Keratinocyte (primary cell): ENCODE results near the gene APOE. TPM values are rescaled to one million over a fixed set of nuclear protein-coding genes. Genes with fewer than 3 reads are reported as not detected.

Experiments used
- DNase-seq: peaks from one replicate; pipeline ENCODE4 v3.0.0-alpha.2; 2011; ENCODE audit warnings: low read depth, missing footprints, low spot score
- FAIRE-seq: peaks from 2 replicates; lab custom pipeline; 2011; peaks lifted over from hg19 to GRCh38; lab: Jason Lieb, UNC
- H2AFZ ChIP-seq: 2 replicates; pipeline ENCODE4 v1.6.0; 2012; ENCODE audit warnings: low read length, control low read depth, inconsistent platforms; ENCODE audit not compliant: control insufficient read depth
- H3K27ac ChIP-seq: 2 replicates; pipeline ENCODE4 v1.5.1; 2011; ENCODE audit warnings: low read length; ENCODE audit not compliant: control insufficient read depth, insufficient read depth
- H3K27me3 ChIP-seq: 3 replicates; pipeline ENCODE4 v1.6.0; 2011; ENCODE audit warnings: low read length; ENCODE audit not compliant: control insufficient read depth, insufficient read depth; ENCODE audit errors: extremely low read depth
- H3K36me3 ChIP-seq, 2 experiments: 2 replicates in 1 of 2; 3 replicates in 1 of 2; pipeline ENCODE4 v1.5.1; 2011; ENCODE audit warnings: low read length in 2 of 2, mild to moderate bottlenecking in 1 of 2; ENCODE audit not compliant: control insufficient read depth in 2 of 2, insufficient read depth in 2 of 2; ENCODE audit errors: extremely low read depth in 1 of 2
- H3K4me1 ChIP-seq: 3 replicates; pipeline ENCODE4 v1.5.1; 2011; ENCODE audit warnings: low read length; ENCODE audit not compliant: control insufficient read depth, insufficient read depth; ENCODE audit errors: extremely low read depth
- H3K4me2 ChIP-seq: 3 replicates; pipeline ENCODE4 v1.6.0; 2011; ENCODE audit warnings: low read depth, low read length; ENCODE audit not compliant: control insufficient read depth, insufficient read depth; ENCODE audit errors: extremely low read depth
- H3K4me3 ChIP-seq, 3 experiments: fragments of 200-600 bp in 1 of 3; sonication (generic) in 1 of 3; 2 replicates in 2 of 3; 3 replicates in 1 of 3; pipeline ENCODE4 v1.5.1; 2011 to 2016; ENCODE audit warnings: low read length in 3 of 3, mild to moderate bottlenecking in 3 of 3, control low read depth in 2 of 3, inconsistent platforms in 1 of 3, low read depth in 1 of 3, mixed read lengths in 1 of 3, mixed run types in 1 of 3, moderate library complexity in 1 of 3; ENCODE audit not compliant: control insufficient read depth in 2 of 3, insufficient read depth in 2 of 3; ENCODE audit errors: extremely low read depth in 1 of 3
- H3K79me2 ChIP-seq: 2 replicates; pipeline ENCODE4 v1.6.0; 2012; ENCODE audit warnings: low read length; ENCODE audit not compliant: control insufficient read depth, insufficient read depth
- H3K9ac ChIP-seq: 3 replicates; pipeline ENCODE4 v1.6.0; 2011; ENCODE audit warnings: low read length; ENCODE audit not compliant: control insufficient read depth, insufficient read depth; ENCODE audit errors: extremely low read depth
- H3K9me1 ChIP-seq: 3 replicates; pipeline ENCODE4 v1.6.0; 2011; ENCODE audit warnings: low read length; ENCODE audit not compliant: control insufficient read depth, insufficient read depth; ENCODE audit errors: extremely low read depth
- H3K9me3 ChIP-seq: 2 replicates; pipeline ENCODE4 v1.5.1; 2012; ENCODE audit warnings: low read depth, low read length; ENCODE audit not compliant: control insufficient read depth
- H4K20me1 ChIP-seq: 3 replicates; pipeline ENCODE4 v1.6.0; 2011; ENCODE audit warnings: low read length; ENCODE audit not compliant: control insufficient read depth, insufficient read depth; ENCODE audit errors: extremely low read depth
- CTCF ChIP-seq, 3 experiments: IDR thresholded peaks in 1 of 3; conservative IDR thresholded peaks in 1 of 3; optimal IDR thresholded peaks in 1 of 3; 2 replicates in 2 of 3; 3 replicates in 1 of 3; pipeline versions ENCODE3 to v1.5.1; 2011; ENCODE audit warnings: low read length in 3 of 3, mild to moderate bottlenecking in 3 of 3, moderate library complexity in 2 of 3, control low read depth in 1 of 3, inconsistent platforms in 1 of 3; ENCODE audit not compliant: insufficient read depth in 2 of 3; ENCODE audit errors: extremely low read depth in 1 of 3
- EZH2 ChIP-seq: IDR thresholded peaks from one replicate; pipeline ENCODE4 v1.6.1; 2012; ENCODE audit warnings: inconsistent platforms, mild to moderate bottlenecking, low read length, moderate library complexity
- dilution Hi-C: fragments of 300-500 bp; cut with MboI; formaldehyde crosslinking; loops from one replicate; pipeline ENCODE4 v1.7.0; 2020; ENCODE audit warnings: low sequenced_read_pairs; ENCODE audit not compliant: extremely low pct_ligation_motif_present
- polyA plus RNA-seq, 5 experiments: library from polyadenylated mRNA; depleted of rRNA in 3 of 5; stranded (reverse) in 3 of 5; stranded (forward) in 1 of 5; unstranded in 1 of 5; fragments of >200 nt; gene quantifications; 1 replicate in 1 of 5; 2 replicates in 3 of 5; 3 replicates in 1 of 5; pipeline versions ENCODE4 v1.2.1 to v1.2.3, GENCODE V29; 2011 to 2012; ENCODE audit warnings: missing spikeins in 2 of 5, low read depth in 1 of 5, low replicate concordance in 1 of 5

APOE gene
- polyA plus RNA-seq, 1 donor (not counting 4 experiments of a cell fraction or from before 2014, with no cell fraction given): 30.2 TPM

DNA sequence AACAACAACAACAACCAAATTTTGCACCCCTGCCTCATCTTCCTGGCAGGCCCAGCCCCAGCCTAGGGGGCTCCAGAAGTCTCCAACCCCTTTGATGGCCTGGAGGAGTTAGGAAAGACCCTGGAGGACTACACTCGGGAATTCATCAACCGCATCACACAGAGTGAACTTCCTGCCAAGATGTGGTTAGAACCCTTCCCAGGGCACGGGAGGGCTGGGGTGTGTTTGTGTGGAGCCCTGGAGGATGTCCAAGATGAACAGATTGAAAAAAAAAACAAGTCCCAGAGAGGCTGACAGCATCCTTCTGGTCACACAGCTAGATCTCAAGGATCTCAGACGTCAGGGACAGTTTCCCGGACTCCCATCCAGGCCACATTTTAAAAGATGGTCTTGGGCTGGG is 22.1 kb downstream of the APOE start:
- Histone ChIP-seq H2AFZ (no peak overlapping the region), H3K4me3 (no peak overlapping the region), H3K4me1 (peaks cover 4% of the 10 kb centered on the region), H3K4me2 (no peak overlapping the region), H3K27me3 (peaks cover 4% of the 10 kb centered on the region), H4K20me1 (no peaks in the 10 kb centered on the region), H3K9ac (no peak overlapping the region), H3K79me2 (no peaks in the 10 kb centered on the region), H3K9me3 (no peaks in the 10 kb centered on the region), H3K36me3 (no peaks in the 10 kb centered on the region), H3K27ac (no peak overlapping the region), H3K9me1 (no peaks in the 10 kb centered on the region)
- FAIRE-seq (no peak), DNase-seq (no peak)
- TF ChIP-seq EZH2: no peak
- TF ChIP-seq CTCF (optimal IDR thresholded peaks at IDR 0.05 in 1 of 3, IDR thresholded peaks at IDR 0.05 in 1 of 3, conservative IDR thresholded peaks at IDR 0.05 in 1 of 3; ENCODE audit: extremely low read depth in 1 of 3, insufficient read depth in 2 of 3, low read length in 3 of 3): no peak
- dilution Hi-C loops: no loop called here

DNA sequence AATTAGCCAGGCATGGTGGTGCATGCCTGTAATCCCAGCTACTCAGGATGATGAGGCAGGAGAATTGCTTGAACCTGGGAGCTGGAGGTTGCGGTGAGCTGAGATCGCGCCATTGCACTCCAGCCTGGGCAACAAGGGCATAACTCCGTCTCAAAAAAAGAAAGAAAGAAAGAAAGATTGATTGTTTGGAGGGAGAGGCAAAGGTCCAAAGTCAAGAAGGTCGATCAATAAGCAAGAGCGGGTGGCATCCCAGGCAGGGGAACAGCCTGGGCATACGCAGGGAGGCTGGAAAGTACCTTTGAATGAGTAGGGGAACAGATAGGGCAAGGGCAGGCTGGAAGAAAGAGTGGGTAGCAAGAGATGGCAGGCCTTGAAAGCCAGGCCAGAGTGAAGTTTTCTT is 24.5 kb downstream of the APOE start:
- H3K36me3 ChIP-seq: no peaks in the 10 kb centered on the region
- H3K9me3 ChIP-seq: no peaks in the 10 kb centered on the region
- H2AFZ ChIP-seq: no peak overlapping the region
- dilution Hi-C loops: no loop called here
- H3K9me1 ChIP-seq: no peaks in the 10 kb centered on the region
- H3K4me1 ChIP-seq: peaks cover 4% of the 10 kb centered on the region
- no peaks in the 10 kb centered on the region for H3K27me3 ChIP-seq
- no peaks in the 10 kb centered on the region for H3K79me2 ChIP-seq
- no peaks in the 10 kb centered on the region for H4K20me1 ChIP-seq
- H3K27ac ChIP-seq: no peak overlapping the region
- H3K4me3 ChIP-seq: no peak overlapping the region
- no peak for TF ChIP-seq CTCF (optimal IDR thresholded peaks at IDR 0.05 in 1 of 3, IDR thresholded peaks at IDR 0.05 in 1 of 3, conservative IDR thresholded peaks at IDR 0.05 in 1 of 3; ENCODE audit: extremely low read depth in 1 of 3, insufficient read depth in 2 of 3, low read length in 3 of 3)
- no peak for TF ChIP-seq EZH2
- no peak overlapping the region for H3K4me2 ChIP-seq
- DNase-seq (no peak), FAIRE-seq (no peak)
- H3K9ac ChIP-seq: no peak overlapping the region
